AG10803 (cell line): ENCODE data around the gene CT83.

ENCODE experiments used
- DNase-seq: peaks from one replicate; pipeline ENCODE4 v3.0.0; 2010; ENCODE audit warnings: low read depth
- H3K4me3 ChIP-seq: 2 replicates; pipeline ENCODE4 v1.5.1; 2011; ENCODE audit warnings: mild to moderate bottlenecking, low read length, control low read depth
- TF ChIP-seq, protein P1 (sequence below): conservative IDR thresholded peaks from 2 replicates; pipeline ENCODE4 v1.5.1; 2011; ENCODE audit warnings: mild to moderate bottlenecking, low read length, control low read depth, inconsistent platforms

The CT83 gene, protein sequence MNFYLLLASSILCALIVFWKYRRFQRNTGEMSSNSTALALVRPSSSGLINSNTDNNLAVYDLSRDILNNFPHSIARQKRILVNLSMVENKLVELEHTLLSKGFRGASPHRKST

DNA sequence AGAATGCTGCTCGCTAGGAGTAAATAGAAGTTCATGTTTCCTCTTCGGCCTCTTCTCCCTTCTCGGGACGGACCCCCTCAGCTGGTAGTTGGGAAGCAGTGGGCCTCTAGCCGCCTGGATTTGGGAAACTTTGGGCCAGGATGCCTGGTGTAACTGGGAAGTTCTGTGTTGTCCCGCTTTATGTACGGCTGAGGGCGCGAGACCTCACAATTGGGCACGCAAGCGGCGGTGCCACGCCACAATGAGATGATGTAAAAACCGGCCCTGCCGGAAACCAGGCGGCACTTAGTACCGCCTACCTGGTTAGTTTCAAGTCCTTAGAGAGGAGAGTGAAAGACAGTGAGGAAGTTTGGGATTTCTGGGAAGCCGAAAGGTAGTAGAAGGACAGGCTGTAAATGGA is at the start of gene CT83:
Gene CT83 (minus strand): TSS at position 155 of the 400 bp plus-strand sequence. CDS start 120 bp downstream, at position 35.
- TF ChIP-seq, protein P1, sequence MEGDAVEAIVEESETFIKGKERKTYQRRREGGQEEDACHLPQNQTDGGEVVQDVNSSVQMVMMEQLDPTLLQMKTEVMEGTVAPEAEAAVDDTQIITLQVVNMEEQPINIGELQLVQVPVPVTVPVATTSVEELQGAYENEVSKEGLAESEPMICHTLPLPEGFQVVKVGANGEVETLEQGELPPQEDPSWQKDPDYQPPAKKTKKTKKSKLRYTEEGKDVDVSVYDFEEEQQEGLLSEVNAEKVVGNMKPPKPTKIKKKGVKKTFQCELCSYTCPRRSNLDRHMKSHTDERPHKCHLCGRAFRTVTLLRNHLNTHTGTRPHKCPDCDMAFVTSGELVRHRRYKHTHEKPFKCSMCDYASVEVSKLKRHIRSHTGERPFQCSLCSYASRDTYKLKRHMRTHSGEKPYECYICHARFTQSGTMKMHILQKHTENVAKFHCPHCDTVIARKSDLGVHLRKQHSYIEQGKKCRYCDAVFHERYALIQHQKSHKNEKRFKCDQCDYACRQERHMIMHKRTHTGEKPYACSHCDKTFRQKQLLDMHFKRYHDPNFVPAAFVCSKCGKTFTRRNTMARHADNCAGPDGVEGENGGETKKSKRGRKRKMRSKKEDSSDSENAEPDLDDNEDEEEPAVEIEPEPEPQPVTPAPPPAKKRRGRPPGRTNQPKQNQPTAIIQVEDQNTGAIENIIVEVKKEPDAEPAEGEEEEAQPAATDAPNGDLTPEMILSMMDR, result no peak
- DNase-seq, result no peak
- H3K4me3 ChIP-seq, result no peak within 1 kb of the TSS

DNA sequence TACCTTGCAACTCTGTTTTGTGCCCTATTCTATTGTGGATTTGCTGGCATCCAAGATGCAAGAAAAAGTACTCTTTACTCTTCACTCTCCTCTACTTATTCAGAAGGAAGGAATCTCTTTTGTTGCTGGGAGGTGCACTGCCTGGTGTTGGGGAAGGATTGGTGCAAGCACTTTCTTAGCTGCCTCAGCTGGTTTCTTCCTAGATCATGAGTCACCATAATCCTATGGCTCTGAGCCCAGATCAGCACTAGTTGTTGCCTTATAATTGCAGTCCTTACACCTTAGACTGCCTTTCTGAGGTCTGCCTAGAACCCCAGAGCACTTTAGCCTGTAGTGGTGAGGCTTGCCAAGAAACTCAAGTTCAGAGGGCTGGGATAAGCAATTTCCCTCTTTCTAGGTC is 37.0 kb upstream of the CT83 start:
- H3K4me3 ChIP-seq, result no peak overlapping the region
- TF ChIP-seq, protein P1, result no peak
- peak; percentile 1 for DNase-seq

DNA sequence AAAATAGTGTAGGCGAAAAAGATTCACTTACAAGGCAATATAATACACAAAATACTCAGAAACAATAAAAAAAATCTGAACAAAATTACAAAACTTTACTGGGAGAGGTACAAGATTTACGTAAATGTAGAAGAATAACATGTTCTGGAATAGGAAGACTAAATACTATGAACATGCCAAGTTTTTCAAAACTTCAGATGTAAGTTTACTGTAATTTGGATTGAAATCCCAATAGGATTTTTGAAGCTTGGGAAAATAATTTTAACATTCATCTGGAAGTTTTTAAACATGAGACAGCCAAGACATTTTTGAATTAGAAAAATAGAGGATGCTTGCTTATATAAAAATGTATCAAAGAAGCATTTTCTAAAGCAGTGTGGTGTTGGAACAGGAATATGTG is 30.5 kb upstream of the CT83 start:
- no peak for DNase-seq
- no peak overlapping the region for H3K4me3 ChIP-seq
- TF ChIP-seq, protein P1, result no peak

DNA sequence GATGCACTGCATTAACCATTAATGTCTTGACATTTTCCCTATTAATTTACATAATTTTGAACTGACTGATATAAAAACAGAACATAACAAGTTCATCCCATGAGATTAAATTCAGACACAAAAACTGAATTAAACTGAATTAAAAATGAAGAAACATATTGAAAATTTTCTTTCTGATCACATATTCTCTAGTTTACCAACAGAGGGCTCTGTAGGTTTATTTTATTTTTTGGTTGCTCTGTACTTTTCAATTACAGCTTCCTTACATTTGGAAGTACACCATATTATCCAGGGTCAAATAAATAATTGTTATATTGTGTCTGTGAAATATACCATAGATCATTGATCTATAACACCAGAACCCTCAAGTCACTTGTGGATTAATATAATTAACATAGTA is 27.3 kb upstream of the CT83 start:
- DNase-seq, result peak; percentile 0
- H3K4me3 ChIP-seq, result no peak overlapping the region
- TF ChIP-seq, protein P1, result peak; percentile 43

DNA sequence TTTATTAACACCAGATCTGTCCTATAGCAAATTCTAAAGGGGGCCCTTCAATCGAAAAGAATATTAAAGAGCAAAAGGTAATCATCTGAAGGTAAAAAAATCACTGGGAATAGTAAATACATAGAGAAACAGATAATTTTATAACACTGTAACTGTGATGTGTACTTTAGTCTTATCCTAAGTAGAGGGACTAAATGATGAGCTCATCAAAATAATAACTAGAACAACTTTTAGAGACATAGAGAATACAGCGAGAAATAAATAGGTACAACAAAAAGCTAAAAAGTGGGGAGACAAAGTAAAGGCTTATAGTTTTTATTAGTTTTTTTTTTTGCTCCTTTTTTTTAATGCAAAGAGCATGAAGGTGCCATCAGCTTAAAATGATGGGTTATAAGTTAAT is 17.3 kb upstream of the CT83 start:
- TF ChIP-seq, protein P1, result no peak
- no peak for DNase-seq
- H3K4me3 ChIP-seq, result no peak overlapping the region

DNA sequence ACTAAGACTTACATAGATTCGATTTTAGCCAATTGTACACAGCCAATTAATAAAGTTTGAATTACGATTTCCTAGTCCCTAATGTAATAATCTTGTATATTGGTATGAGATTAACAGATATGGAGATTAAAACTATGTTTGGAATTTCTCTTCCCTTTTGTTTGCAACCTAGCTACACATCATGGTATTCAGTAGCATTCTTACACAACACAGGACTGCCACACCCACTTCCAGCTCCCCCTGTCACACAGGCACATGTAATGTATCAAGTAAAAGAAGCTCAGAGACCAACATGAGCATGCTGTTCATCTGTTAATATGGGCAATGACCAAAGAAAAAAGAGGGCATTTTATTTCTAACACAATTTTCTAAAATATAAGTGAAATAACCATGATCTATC is 13.6 kb downstream of the CT83 start:
- H3K4me3 ChIP-seq, result no peak overlapping the region
- TF ChIP-seq, protein P1, result no peak
- DNase-seq, result no peak

DNA sequence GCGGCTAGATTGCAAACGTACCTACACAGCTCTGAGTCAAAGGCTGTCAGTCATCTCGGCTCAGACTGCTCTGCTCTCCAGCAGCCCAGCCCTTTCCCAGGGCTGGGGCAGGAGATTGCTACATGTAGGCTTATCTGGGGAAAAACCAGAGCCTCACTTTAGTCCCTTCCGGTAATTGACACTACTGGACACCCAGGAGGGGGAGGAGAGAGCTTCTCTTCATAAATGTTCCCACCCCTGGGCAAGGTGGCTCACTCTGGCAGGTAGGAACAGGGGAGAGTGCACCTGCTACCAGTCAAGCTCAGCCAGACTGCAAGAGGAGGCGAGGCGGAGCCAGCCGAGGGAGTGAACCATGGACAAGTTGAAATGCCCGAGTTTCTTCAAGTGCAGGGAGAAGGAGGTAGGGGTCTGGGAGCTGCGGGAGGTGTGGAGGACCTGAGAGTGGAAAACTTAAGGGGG is 26.4 kb downstream of the CT83 start, which contains the start of gene SLC6A14:
Gene SLC6A14 (plus strand): TSS at position 249 of the 459 bp plus-strand sequence. CDS start 104 bp downstream, at position 353.
- H3K4me3 ChIP-seq, result no peak within 1 kb of the TSS
- TF ChIP-seq, protein P1, result no peak
- DNase-seq, result no peak
